Stimulated activated CD4-positive, alpha-beta T cell treated with anti-CD3 and anti-CD28 coated beads, Interleukin-2, amount 100 ng/mL, for 48 hours (primary cell): Measurements from ENCODE around the gene OVOL3.
"Not testable (repeated sequence)": the region's sequence is repeated elsewhere in the genome, so short reads cannot be mapped to it uniquely, and the experiment has no call there.

ENCODE experiments used
- DNase-seq, 2 donors: peaks; one replicate each; pipeline ENCODE4 v3.0.0-alpha.2; 2020

The OVOL3 gene

GRCh38 chr19:36101550-36102327 is 9.2 kb upstream of the OVOL3 start:
- no peak for DNase-seq

- DNase-seq = no peak
Measured at GRCh38 chr19:36103040-36103626, 7.8 kb upstream of the OVOL3 start.

GRCh38 chr19:36103842-36104552 is 6.9 kb upstream of the OVOL3 start:
- DNase-seq = no peak

- no peak for DNase-seq
Measured at GRCh38 chr19:36106441-36106840, 4.5 kb upstream of the OVOL3 start.

- no peak for DNase-seq
Measured at GRCh38 chr19:36106991-36107390, 4.0 kb upstream of the OVOL3 start.

- no peak for DNase-seq
Measured at GRCh38 chr19:36108684-36109083, 2.3 kb upstream of the OVOL3 start.

GRCh38 chr19:36111200-36111539 is 227 bp downstream of the OVOL3 start:
- no peak for DNase-seq

- DNase-seq = no peak
Measured at GRCh38 chr19:36112678-36113077, 1.7 kb downstream of the OVOL3 start.

GRCh38 chr19:36113425-36113824 is 2.5 kb downstream of the OVOL3 start:
- DNase-seq = no peak

- DNase-seq = peak in 1 of 2 donors; percentile 9
Measured at GRCh38 chr19:36113894-36114720, 3.2 kb downstream of the OVOL3 start.

- DNase-seq = peak; percentile 97 to 98
Measured at GRCh38 chr19:36114721-36115452, 3.9 kb downstream of the OVOL3 start, which contains the start of gene POLR2I. Gene POLR2I (minus strand): TSS chr19:36114875. CDS start chr19:36114856, 19 bp downstream.

GRCh38 chr19:36115453-36116343 is 4.8 kb downstream of the OVOL3 start, which contains the start of gene TBCB:
Gene TBCB (plus strand): TSS chr19:36115468. CDS start chr19:36115561, 93 bp downstream.
- DNase-seq = peak; percentile 85 to 90

- no peak for DNase-seq
Measured at GRCh38 chr19:36116344-36116637, 5.3 kb downstream of the OVOL3 start.

- no peak for DNase-seq
Measured at GRCh38 chr19:36120092-36120983, 9.4 kb downstream of the OVOL3 start.

GRCh38 chr19:36120984-36121358 is 10.0 kb downstream of the OVOL3 start:
- DNase-seq = no peak

- no peak for DNase-seq
Measured at GRCh38 chr19:36121486-36122124, 10.7 kb downstream of the OVOL3 start.

- DNase-seq = no peak
Measured at GRCh38 chr19:36125557-36125956, 14.6 kb downstream of the OVOL3 start.

GRCh38 chr19:36128392-36128736 is 17.4 kb downstream of the OVOL3 start:
- no peak for DNase-seq

- not testable (repeated sequence) for DNase-seq
Measured at GRCh38 chr19:36131221-36131620, 20.3 kb downstream of the OVOL3 start.

GRCh38 chr19:36134867-36135266 is 23.9 kb downstream of the OVOL3 start:
- DNase-seq = not testable (repeated sequence)
